OCI-LY3 (cell line): Measurements from ENCODE around the gene LONP1.
A peak's percentile ranks its signal among the peaks of the same experiment; 100 is the strongest.

ENCODE experiments used
- H2AFZ ChIP-seq: fragments of 200-600, 300-600 bp; shearing (Covaris generic); 2 replicates; pipeline ENCODE4 v1.6.0; 2014; ENCODE audit warnings: antibody characterized with exemption, low read depth, low read length
- H3K27ac ChIP-seq: fragments of 200-600, 300-600 bp; sonication (generic); 2 replicates; pipeline ENCODE4 v1.5.1; 2014; ENCODE audit warnings: mild to moderate bottlenecking, low read length, moderate library complexity, mixed read lengths
- H3K27me3 ChIP-seq: fragments of 200-600, 300-600 bp; sonication (generic); 2 replicates; pipeline ENCODE4 v1.6.1; 2014; ENCODE audit warnings: low read depth, low read length, mixed read lengths
- H3K36me3 ChIP-seq: fragments of 200-600, 300-600 bp; sonication (generic); replicated peaks from 2 replicates; pipeline ENCODE3; 2014; ENCODE audit warnings: low read depth, low read length, mixed read lengths
- H3K4me1 ChIP-seq: fragments of 300-600, 200-600 bp; sonication (generic); 2 replicates; pipeline ENCODE4 v1.6.1; 2014; ENCODE audit warnings: low read length, mixed read lengths
- H3K4me2 ChIP-seq: fragments of 200-600, 300-600 bp; sonication (generic); 2 replicates; pipeline ENCODE4 v1.6.1; 2014; ENCODE audit warnings: low read length, mixed read lengths
- H3K4me3 ChIP-seq: fragments of 300-600, 200-600 bp; sonication (generic); 2 replicates; pipeline ENCODE4 v1.5.1; 2014; ENCODE audit warnings: antibody characterized with exemption, mild to moderate bottlenecking, low read length, moderate library complexity
- H3K79me2 ChIP-seq: fragments of 300-600, 200-600 bp; shearing (Covaris generic); 2 replicates; pipeline ENCODE4 v1.6.1; 2014; ENCODE audit warnings: mild to moderate bottlenecking, low read length, mixed read lengths
- H3K9ac ChIP-seq: fragments of 300-600, 200-600 bp; shearing (Covaris generic); 2 replicates; pipeline ENCODE4 v1.6.0; 2014; ENCODE audit warnings: mild to moderate bottlenecking, low read length, moderate library complexity
- H3K9me3 ChIP-seq: fragments of 200-600, 300-600 bp; shearing (Covaris generic); 2 replicates; pipeline ENCODE4 v1.6.1; 2014; ENCODE audit warnings: low read length, mixed read lengths; ENCODE audit not compliant: insufficient read depth
- H4K20me1 ChIP-seq: fragments of 200-600, 300-600 bp; sonication (generic); 2 replicates; pipeline ENCODE4 v1.6.1; 2016; ENCODE audit warnings: low read length, mixed read lengths; ENCODE audit not compliant: insufficient read depth
- CTCF ChIP-seq: fragments of 200-600, 300-600 bp; sonication (generic); IDR thresholded peaks from 2 replicates; pipeline ENCODE4 v1.5.1; 2014; ENCODE audit warnings: antibody characterized with exemption, low read length, low read depth
- EZH2phosphoT487 ChIP-seq: fragments of 200-600 bp; shearing (Covaris generic); IDR thresholded peaks from 2 replicates; pipeline ENCODE4 v1.6.1; 2018; ENCODE audit warnings: antibody characterized with exemption, mixed run types, low read depth

Gene LONP1

GRCh38 chr19:5679289-5680083, 40.5 kb downstream of the LONP1 start:
- peak overlapping the region; percentile 81; the same call in 1 of the 2 replicates for H2AFZ ChIP-seq
- TF ChIP-seq CTCF (no peak), EZH2phosphoT487 (no peak)
- no peaks in the 10 kb centered on the region for H4K20me1 ChIP-seq
- H3K4me2 ChIP-seq, result peak overlapping the region; percentile 96
- H3K27ac ChIP-seq, result peak overlapping the region; percentile 65
- H3K4me3 ChIP-seq, result peak overlapping the region; percentile 88
- H3K36me3 ChIP-seq, result peaks cover 3% of the 10 kb centered on the region
- peaks cover 12% of the 10 kb centered on the region for H3K79me2 ChIP-seq
- peak overlapping the region; percentile 92 for H3K9ac ChIP-seq
- peaks cover 12% of the 10 kb centered on the region; the same call in 1 of the 2 replicates for H3K4me1 ChIP-seq
- no peaks in the 10 kb centered on the region for H3K27me3 ChIP-seq
- no peaks in the 10 kb centered on the region for H3K9me3 ChIP-seq

GRCh38 chr19:5678071-5678718, 41.8 kb downstream of the LONP1 start:
- Histone ChIP-seq H3K9ac (no peak overlapping the region), H2AFZ (no peak overlapping the region), H4K20me1 (no peaks in the 10 kb centered on the region), H3K79me2 (peaks cover 12% of the 10 kb centered on the region), H3K9me3 (no peaks in the 10 kb centered on the region), H3K4me2 (no peak overlapping the region), H3K4me1 (peaks cover 12% of the 10 kb centered on the region; the same call in 1 of the 2 replicates), H3K27ac (no peak overlapping the region), H3K36me3 (peaks cover 6% of the 10 kb centered on the region), H3K4me3 (no peak overlapping the region), H3K27me3 (no peaks in the 10 kb centered on the region)
- TF ChIP-seq EZH2phosphoT487 (no peak), CTCF (no peak)

GRCh38 chr19:5677580-5677979, 42.4 kb downstream of the LONP1 start:
- H3K4me2 ChIP-seq, result no peak overlapping the region
- H3K4me1 ChIP-seq, result peaks cover 12% of the 10 kb centered on the region; the same call in 1 of the 2 replicates
- TF ChIP-seq EZH2phosphoT487 (no peak), CTCF (no peak)
- H3K27me3 ChIP-seq, result no peaks in the 10 kb centered on the region
- H3K36me3 ChIP-seq, result peaks cover 11% of the 10 kb centered on the region
- no peak overlapping the region for H3K4me3 ChIP-seq
- no peaks in the 10 kb centered on the region for H4K20me1 ChIP-seq
- H3K79me2 ChIP-seq, result peaks cover 12% of the 10 kb centered on the region
- H3K27ac ChIP-seq, result no peak overlapping the region
- no peak overlapping the region for H3K9ac ChIP-seq
- H2AFZ ChIP-seq, result no peak overlapping the region
- H3K9me3 ChIP-seq, result no peaks in the 10 kb centered on the region

- H3K27ac ChIP-seq, result no peak overlapping the region
- H4K20me1 ChIP-seq, result no peaks in the 10 kb centered on the region
- H3K36me3 ChIP-seq, result peaks cover 11% of the 10 kb centered on the region
- no peak overlapping the region for H2AFZ ChIP-seq
- TF ChIP-seq EZH2phosphoT487, result no peak
- TF ChIP-seq CTCF, result no peak
- no peak overlapping the region for H3K9ac ChIP-seq
- peaks cover 12% of the 10 kb centered on the region for H3K79me2 ChIP-seq
- H3K9me3 ChIP-seq, result no peaks in the 10 kb centered on the region
- H3K27me3 ChIP-seq, result no peaks in the 10 kb centered on the region
- H3K4me2 ChIP-seq, result no peak overlapping the region
- H3K4me3 ChIP-seq, result no peak overlapping the region
- peaks cover 12% of the 10 kb centered on the region; the same call in 1 of the 2 replicates for H3K4me1 ChIP-seq
Measured at GRCh38 chr19:5677136-5677535, 42.8 kb downstream of the LONP1 start.
